GM12892 (cell line): ENCODE data around the gene FBRSL1.

Experiments
- POLR2A ChIP-seq: IDR thresholded peaks from 2 replicates; pipeline ENCODE4 v1.6.1; 2011; ENCODE audit warnings: low read depth, low read length, control low read depth
- POLR2AphosphoS5 ChIP-seq: IDR thresholded peaks from 2 replicates; pipeline ENCODE4 v1.6.1; 2011; ENCODE audit warnings: low read depth, low read length, control low read depth
- TAF1 ChIP-seq: IDR thresholded peaks from 2 replicates; pipeline ENCODE4 v1.6.1; 2011; ENCODE audit warnings: low read depth, mild to moderate bottlenecking, control low read depth, low read length, borderline replicate concordance

DNA sequence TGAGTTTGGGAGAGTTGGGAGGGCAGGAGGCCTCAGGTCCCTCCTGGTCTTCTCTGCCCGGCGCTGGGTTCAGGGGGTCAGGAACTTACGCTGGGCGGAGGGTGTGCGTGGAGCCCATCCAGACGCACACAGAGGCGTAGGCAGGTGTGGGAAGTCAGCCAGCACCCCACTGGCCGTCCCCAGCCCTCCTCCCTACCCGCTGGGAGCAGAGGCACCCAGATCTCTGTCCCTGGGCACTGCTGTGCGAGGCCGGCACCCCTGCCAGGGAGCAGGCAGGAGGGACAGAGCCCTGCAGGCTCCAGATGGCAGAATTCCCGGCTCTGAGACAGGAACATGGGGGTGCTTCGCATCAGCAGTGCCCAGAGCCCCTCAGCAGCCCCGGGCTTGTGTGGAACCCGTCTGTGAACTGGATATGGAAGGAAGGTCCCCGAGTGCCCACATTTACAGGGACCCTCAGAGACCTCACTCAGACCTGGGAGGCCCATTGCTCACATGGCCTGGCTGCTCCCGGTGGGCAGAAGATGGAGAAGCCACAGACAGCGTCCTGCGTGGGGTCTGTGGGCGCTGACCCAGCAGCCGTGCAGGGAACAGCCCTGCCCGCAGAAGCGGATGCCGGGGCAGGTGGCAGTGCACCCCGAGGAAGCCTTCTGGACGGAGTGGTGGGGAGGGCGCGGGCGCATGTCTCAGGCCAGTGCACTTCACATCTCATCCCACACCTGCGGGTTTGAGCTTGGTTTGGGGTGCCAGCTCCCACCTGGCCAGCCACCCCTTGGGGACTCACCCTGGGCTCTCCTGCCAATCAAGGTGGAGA is 61.1 kb downstream of the FBRSL1 start:
- no peak for TF ChIP-seq POLR2A
- TF ChIP-seq POLR2AphosphoS5: no peak
- no peak for TF ChIP-seq TAF1
